ENCODE data around the gene PIGA. TPM values are rescaled to one million over a fixed set of nuclear protein-coding genes. Genes with fewer than 3 reads are reported as not detected.

PIGA gene
- total and polyA plus RNA-seq, 10 of the 15 experiments (the other 5 are each of a cell fraction or from before 2014, with no cell fraction given), result 4.9 to 24.1 (median 11.0) TPM

- CTCF ChIA-PET, result no interaction called here
- H3K9ac ChIP-seq (ENCODE audit: control insufficient read depth, insufficient read depth, low read length), result no peak overlapping the region
- no TSS peak for BruUV-seq (replicated peaks)
- no peak overlapping the region for H3K4me3 ChIP-seq
- 25% methylated on average over 3 of the region's 3 CpGs for WGBS (ENCODE audit: insufficient coverage, insufficient replicate concordance, low lambda C conversion rate, missing lambda C conversion rate)
- POLR2A ChIA-PET, result no interaction called here
- DNase-seq (ENCODE audit: low read depth, low spot score), result no peak
- no peaks in the 10 kb centered on the region for H3K4me1 ChIP-seq (ENCODE audit: control insufficient read depth, insufficient read depth, low read length)
- ATAC-seq, result no peak
- in situ Hi-C loops (cut with MboI), result no loop called here
- no peak overlapping the region for H3K27ac ChIP-seq (ENCODE audit: control insufficient read depth, insufficient read depth)
- intact Hi-C loops (cut with micrococcal nuclease; ENCODE audit: unreplicated experiment), result no loop called here
- RAD21 ChIA-PET (ENCODE audit: unreplicated experiment), result no interaction called here
- H3K36me3 ChIP-seq (ENCODE audit: control insufficient read depth in 2 of 2, insufficient read depth in 2 of 2, low read length in 1 of 2), result no peaks in the 10 kb centered on the region
- H3K79me2 ChIP-seq (ENCODE audit: control insufficient read depth, insufficient read depth, low read length), result no peaks in the 10 kb centered on the region
- H2AFZ ChIP-seq (ENCODE audit: control insufficient read depth, low read depth, low read length), result no peak overlapping the region
- H3K9me3 ChIP-seq (replicated peaks; ENCODE audit: control insufficient read depth, insufficient read depth, low read length), result no peaks in the 10 kb centered on the region
- SMC1A ChIA-PET (ENCODE audit: uncharacterized antibody, unreplicated experiment), result interaction anchor here (1.9 kb wide), 1 partner anchor 12 kb away, joined by 6 read pairs; no protein-coding TSS in a partner anchor
- no peaks in the 10 kb centered on the region for H4K20me1 ChIP-seq (ENCODE audit: control insufficient read depth, insufficient read depth)
- FAIRE-seq, result no peak
- no peak overlapping the region for H3K4me2 ChIP-seq (ENCODE audit: control insufficient read depth, insufficient read depth)
- H3K27me3 ChIP-seq (replicated peaks in 1 of 2; ENCODE audit: control insufficient read depth in 2 of 2, insufficient read depth in 2 of 2, low read length in 1 of 2), result no peaks in the 10 kb centered on the region; a peak in 2 of 4 replicates
- TF ChIP-seq BMI1 (IDR thresholded peaks at IDR 0.05; ENCODE audit: borderline replicate concordance) (no peak), CREM (IDR thresholded peaks at IDR 0.05; ENCODE audit: low read depth) (no peak), CHD4 (IDR thresholded peaks at IDR 0.05) (no peak), SIN3A (IDR thresholded peaks at IDR 0.05; ENCODE audit: low read depth, low read length) (no peak), IRF3 (IDR thresholded peaks at IDR 0.05) (no peak), MAX (IDR thresholded peaks at IDR 0.05; ENCODE audit: low read depth, low read length) (no peak), NFYB (IDR thresholded peaks at IDR 0.05; ENCODE audit: insufficient read depth, low read depth, low read length) (no peak), E2F8 (IDR thresholded peaks at IDR 0.05; ENCODE audit: low read depth, partially characterized antibody) (no peak), TAF1 (IDR thresholded peaks at IDR 0.05; ENCODE audit: borderline replicate concordance, low read depth, low read length) (no peak), BCLAF1 (IDR thresholded peaks at IDR 0.05) (no peak), MEF2A (IDR thresholded peaks at IDR 0.05; ENCODE audit: insufficient read depth, low read depth, low read length) (no peak), TBL1XR1 (IDR thresholded peaks at IDR 0.05; ENCODE audit: low read depth, low read length) (no peak), HCFC1 (IDR thresholded peaks at IDR 0.05; ENCODE audit: low read length) (no peak), KAT2A (conservative IDR thresholded peaks at IDR 0.05; ENCODE audit: control insufficient read depth, low read depth, low read length) (no peak), E2F4 (IDR thresholded peaks at IDR 0.05; ENCODE audit: low read depth, low read length) (no peak), ZNF274 (IDR thresholded peaks at IDR 0.05; ENCODE audit: insufficient read depth, insufficient read length) (no peak)
These were observed 25.2 kb downstream of the PIGA start for GRCh38 chrX:15310117-15310516.

Measured in GM12878 (cell line).